Ammon's horn (tissue), 1 donor: ENCODE measurements around the gene MAGEF1.
A peak's percentile ranks its signal among the peaks of the same experiment; 100 is the strongest.

Experiments
- DNase-seq: peaks from one replicate; pipeline ENCODE4 v3.0.0-alpha.2; 2016; ENCODE audit warnings: low spot score

Gene MAGEF1, protein sequence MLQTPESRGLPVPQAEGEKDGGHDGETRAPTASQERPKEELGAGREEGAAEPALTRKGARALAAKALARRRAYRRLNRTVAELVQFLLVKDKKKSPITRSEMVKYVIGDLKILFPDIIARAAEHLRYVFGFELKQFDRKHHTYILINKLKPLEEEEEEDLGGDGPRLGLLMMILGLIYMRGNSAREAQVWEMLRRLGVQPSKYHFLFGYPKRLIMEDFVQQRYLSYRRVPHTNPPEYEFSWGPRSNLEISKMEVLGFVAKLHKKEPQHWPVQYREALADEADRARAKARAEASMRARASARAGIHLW

DNA sequence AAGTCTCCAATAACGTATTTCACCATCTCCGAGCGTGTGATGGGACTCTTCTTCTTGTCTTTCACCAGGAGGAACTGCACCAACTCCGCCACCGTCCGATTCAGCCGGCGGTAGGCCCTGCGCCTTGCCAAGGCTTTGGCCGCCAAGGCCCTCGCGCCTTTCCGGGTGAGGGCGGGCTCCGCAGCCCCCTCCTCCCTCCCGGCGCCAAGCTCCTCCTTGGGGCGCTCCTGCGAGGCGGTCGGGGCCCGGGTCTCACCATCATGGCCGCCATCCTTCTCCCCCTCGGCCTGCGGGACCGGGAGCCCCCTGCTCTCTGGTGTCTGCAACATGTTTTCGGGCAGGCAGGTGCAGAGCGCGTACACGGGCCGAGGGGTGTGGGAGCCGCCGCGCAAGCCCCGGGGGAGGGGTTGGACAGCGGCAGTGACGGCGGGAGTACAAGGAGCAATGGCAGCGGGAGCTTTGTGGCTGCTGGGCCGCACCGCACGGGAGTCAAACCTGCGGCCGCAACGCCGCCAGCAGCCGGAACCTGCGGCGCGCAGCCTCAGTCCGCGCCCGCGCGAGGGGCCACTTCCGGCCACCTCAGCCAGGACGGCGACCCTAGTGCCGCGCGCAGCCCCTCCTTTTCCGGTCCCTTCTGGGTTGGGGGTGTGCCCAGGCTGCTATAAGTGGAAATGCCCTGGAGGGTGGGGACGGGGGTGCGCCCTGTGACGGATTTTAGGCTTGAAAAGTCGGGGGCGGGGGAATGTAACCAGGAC lies at the start of gene MAGEF1:
Gene MAGEF1 (minus strand): TSS at position 572 of the 755 bp plus-strand sequence. CDS start 243 bp downstream, at position 329.
- peak; percentile 77 for DNase-seq

DNA sequence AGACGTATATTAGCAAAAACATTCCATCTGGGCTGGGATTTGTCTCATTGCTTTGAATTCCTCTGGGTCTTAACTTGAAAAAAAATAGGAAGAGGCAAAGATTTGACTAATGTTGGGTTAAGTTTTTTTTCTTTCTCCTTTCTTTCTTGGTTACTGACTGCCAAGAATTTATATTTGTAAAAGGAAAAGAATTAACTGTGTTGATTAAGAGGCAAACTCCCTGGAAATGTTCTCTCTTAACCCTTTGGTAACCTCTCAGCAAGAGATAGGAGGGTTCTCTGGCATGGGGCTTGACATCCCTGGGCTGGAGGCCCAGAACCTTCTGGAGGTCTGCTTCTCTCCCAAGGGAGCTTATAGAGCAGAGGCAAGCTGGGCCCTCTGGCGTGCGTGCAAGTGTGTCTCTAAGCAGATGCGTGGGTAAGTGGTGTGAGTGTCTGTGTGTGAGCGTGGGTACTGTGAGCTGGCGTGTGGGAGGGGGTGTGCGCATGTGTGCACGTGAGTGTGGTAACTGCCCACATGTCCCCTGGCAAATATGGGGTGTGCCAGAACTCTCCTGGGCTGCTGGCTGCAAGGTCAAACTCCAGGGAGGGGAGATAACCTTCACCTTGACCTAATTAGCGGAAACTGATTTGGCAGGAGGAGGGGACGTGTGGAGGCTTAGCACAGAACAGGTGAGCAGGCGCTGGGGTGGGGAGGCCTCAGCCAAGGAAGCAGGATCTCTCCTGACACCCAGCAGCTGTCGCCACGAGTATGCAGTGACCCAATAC lies 49.4 kb upstream of the MAGEF1 start:
- no peak for DNase-seq

DNA sequence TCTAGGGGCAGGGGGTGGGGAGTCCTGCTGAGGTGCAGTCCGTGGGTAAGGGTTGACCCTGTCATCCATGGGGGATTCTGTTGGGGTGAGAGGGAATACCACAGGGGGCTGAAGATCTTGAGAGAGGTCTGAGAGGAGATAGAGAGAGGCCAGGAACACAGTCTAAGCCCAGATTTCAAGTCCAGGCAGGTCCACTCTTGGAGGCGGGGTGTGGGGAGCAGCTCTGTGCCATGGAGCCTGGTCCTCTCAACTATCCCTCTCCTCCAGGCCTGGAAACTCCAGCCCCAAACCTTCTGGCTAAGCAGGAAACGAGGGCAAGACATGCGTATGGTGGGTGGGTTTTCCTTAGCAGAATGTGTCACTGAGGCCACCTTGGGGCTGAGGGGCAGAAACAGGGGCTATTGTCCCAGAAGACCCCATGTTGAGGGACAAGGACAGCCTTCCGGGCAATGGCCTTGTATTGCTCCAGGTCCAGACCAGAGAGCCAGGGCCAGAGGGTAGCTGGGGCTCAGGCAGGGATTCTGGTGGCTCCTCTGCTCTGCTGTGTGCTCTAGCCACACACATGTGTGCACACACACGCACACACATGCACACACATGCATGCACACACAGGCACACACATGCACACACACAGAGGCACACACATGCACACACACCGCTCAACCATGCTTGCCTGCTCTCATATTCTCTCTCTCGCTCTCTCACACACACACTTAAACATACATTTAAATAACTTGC lies 48.6 kb upstream of the MAGEF1 start:
- no peak for DNase-seq

DNA sequence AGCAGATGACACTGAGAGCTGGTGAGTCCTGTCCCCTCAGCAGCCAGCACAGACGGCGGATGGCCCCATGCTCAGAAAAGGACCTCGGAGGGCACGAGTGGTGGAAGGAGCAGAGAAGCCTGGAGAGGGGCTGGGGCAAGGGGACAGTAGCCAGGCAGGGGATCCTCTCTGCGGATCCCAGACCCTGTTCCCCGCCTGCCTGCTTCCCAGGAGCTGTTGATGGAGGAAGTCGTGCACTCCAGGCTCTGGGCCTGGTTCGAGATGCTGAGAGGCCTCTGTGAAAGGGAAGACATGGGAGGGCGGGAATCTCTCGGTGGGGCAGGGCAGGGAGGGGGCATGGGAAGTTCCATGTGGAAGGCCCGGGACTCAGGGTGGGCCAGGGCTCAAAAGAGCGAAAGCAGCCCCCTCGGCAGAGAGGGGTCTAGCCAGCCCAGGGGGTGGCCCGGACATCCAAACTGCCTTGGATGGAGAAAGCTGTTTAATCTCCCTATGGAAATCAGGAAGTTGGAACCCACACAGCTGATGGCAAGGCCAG lies 47.9 kb upstream of the MAGEF1 start:
- no peak for DNase-seq

DNA sequence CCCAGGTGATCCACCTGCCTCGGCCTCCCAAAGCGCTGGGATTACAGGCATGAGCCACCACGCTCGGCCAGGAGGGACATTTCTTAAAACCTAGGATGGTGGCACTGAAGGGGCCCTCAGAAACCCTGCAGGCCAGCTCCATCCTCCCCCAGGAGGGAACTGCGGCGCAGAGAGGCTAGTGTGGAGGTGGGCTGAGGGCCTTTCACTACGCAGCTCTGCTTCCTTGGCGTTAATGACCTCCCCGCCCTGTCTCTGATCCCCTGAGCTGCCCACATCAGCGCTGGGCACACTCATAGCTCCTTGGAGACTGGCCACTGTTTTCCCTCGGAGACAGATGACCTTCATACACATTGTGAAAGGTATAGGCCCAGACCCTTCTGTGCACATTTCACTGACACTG lies 46.2 kb upstream of the MAGEF1 start:
- DNase-seq: no peak

DNA sequence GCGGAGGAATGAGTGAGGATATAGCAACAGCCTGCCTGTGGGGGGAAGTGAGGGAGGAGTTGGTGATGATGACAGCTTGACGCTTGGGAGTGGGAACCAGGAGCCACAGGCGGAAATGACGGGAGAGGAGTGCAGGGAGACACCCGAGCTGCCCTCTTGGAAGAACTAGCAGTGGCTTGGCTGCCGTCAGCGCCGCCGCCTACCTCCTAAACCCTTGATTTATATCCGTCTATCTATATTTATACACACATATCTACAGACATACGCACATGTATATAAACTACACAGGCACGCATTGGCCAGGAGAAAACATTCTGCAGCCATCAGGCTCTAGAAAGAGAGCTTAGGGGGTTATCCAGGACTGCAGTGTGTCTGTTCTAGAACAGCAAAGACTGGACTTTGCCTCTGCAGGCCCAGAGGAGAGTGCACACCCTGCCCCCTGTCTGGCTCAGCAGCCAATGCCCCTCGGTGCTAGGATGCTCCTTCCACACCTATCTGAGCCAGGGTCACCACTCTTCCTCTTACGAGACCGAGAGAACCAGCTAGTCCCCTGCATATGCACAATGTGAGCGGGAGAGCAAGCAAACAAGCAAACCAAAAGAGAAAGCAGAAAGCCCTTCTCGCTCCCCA lies 45.3 kb upstream of the MAGEF1 start:
- DNase-seq: peak; percentile 85

DNA sequence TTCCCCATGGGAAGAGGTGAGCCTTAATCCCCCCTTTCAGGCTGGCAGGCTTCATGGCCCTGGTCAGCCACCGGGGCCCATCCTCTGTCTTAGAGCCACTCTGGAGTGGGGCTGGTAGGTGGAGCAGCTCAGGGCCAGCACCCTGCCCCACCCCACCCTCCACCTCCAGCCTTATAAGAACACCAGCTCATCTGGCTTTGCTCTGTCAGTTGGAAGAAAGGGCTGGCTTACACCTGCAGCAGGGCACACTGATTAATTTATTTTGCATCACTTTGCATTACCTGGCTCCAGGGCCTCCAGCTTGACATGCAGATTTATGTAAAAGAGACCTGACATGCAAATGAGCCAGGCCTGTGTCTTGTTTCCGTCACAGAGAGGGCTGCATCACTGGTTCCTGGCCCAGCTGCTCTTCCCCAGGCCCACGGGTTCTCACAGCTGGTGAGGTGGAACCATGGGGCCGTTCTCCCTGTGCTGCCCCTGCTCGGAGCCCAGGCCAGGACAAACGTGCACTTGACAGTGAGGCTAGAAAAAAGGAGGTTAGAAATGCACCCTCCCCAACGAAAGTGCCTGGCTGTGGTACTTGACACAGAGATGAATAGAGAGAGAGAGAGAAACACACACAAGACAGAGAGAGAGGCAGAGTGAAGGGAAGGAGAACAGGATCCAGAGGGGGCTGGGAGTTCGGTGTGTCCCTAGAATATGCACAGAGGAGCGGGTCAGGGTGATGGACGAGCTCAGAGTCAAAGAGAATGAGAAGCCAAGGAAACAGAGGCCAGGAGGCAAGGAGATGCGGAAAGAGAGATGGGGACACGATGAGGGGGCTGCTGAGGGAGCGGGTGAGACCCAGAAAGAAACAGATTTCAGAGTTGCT lies 44.5 kb upstream of the MAGEF1 start:
- DNase-seq: no peak

DNA sequence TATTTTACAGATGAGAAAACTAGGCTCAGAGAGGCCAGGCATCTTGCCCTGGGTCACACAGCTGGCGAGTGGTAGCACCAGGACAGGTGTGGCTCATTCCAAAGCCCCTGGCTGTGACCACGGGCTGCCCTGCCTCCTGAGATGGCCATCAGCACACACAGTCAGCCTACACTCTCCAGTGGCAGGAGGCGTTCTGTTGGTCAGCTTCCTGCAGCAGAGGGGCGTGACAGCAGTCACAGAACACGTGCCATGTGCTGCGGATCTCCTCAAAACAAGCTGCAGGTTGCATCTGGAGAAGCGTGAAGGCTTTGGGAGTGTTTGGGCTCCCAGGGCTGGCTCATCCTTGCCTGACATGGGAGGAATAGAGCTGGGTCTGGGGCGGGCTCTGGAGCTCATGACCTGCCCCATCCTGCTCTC lies 43.5 kb upstream of the MAGEF1 start:
- DNase-seq: no peak

DNA sequence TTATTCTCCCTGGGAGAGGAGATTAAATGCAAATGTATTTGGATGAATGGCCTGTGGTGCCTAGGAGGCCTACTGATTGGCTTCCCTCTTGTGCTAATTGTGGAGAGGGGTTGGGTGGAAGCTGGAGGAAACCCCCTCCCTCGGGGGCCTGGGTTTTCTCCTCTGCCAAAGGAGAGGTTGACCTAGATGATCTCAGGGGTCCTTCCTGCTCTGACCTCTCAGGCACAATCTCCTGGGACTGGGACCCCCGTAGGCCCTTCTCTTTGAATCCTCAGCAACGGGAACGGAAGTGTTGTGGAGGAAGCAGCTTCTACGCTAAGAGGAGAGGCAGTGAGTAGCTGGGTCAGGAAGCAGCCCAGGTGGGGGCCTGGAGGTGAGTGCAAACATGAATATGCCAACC lies 40.5 kb upstream of the MAGEF1 start:
- no peak for DNase-seq

DNA sequence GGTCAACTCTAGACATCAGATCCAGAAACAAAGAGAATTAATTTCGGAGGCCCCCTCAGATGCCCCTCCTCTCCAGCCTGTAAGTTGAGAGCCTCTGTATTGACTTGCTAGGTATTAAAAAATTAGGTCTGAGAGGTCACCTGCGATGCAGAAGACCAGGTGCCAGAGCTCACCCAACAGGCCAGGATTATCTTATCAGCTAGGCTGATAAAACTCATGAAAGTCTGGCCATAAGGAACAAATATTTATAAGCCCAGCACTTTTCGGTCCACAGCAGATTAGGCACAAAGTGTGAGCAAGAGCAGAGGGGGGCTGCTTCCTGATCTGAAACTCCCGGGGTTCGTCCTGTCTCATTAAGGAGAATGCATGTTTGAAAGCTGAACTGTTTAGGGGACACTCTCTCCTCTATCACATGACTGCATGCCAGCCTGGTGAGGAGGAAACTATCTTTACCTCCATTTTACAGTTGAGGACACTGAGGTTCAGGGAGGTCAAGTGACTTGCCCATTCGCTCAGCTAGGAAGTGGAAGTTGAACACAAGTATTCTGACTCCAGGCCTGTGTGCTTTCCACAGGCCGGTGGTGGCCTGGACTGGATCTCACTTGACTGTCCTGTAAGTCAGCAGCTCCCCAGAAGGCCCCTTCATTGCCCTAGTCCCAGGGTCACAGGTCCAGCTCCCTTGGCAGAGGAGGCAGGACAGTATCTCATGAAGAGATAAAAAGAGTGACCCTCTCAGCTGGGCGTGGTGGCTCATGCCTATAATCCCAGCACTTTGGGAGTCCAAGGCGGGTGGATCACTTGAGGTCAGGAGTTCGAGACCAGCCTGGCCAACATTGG lies 39.6 kb upstream of the MAGEF1 start:
- DNase-seq: no peak

DNA sequence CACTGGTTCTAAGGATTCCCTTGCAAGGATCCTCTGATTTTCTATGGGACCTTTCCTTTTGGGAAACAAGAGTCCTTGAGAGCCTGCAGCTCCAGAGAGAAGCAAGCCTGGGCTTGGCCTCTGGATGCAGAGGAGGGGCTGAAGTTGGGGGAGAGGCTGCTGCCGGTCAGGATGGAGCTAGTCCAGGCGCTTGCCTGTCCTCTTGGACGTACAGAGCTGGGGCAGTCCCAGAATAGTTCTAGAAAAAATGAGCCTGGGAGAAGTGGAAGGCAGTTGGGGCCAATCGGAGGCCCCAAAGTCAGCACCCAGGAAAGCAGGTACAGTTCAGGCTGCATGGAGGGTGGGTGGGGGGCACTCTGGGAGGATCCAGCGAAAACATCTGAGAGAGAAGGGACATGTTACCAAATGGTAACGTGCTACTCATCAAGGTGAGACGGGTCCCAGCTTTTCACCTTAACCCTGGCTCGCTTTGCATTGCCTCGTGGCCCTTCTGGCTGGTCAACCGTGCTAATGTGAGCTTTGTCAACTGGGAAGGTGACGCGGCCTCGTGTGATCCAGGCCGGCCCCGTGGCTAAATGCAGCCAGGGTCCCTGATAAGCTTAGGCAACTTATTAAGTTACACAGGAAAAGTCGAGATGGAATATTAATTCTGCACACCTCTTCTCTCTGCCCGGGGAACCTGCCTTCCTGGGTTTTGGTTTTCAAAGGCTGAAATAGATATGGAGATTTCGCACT lies 38.7 kb upstream of the MAGEF1 start:
- DNase-seq: no peak

DNA sequence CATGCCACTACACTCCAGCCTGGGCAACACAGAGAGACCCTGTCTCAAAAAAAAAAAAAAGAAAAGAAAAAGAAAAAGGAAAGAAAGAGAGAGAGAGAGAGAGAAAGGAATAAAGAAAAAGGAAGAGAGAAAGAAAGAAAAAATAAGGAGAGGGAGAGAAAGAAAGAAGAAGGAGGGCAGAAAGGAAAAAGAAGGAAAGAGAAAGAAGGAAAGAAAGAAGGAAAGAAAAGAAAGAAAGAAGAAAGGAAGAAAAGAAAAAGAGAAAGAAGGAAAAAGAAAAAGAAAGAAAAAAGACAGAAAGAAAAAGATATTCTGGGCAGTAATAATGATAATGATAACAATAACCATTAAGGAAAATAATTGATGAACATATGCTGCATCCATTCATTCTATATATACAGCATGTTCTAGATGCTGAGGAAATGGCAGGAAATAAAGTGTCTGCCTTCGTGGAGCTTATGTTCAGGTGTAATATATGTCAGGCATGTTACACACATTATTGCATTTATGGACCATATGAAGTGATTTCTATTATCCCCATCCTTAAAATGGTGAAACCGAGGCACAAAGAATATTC lies 37.4 kb upstream of the MAGEF1 start:
- no peak for DNase-seq

DNA sequence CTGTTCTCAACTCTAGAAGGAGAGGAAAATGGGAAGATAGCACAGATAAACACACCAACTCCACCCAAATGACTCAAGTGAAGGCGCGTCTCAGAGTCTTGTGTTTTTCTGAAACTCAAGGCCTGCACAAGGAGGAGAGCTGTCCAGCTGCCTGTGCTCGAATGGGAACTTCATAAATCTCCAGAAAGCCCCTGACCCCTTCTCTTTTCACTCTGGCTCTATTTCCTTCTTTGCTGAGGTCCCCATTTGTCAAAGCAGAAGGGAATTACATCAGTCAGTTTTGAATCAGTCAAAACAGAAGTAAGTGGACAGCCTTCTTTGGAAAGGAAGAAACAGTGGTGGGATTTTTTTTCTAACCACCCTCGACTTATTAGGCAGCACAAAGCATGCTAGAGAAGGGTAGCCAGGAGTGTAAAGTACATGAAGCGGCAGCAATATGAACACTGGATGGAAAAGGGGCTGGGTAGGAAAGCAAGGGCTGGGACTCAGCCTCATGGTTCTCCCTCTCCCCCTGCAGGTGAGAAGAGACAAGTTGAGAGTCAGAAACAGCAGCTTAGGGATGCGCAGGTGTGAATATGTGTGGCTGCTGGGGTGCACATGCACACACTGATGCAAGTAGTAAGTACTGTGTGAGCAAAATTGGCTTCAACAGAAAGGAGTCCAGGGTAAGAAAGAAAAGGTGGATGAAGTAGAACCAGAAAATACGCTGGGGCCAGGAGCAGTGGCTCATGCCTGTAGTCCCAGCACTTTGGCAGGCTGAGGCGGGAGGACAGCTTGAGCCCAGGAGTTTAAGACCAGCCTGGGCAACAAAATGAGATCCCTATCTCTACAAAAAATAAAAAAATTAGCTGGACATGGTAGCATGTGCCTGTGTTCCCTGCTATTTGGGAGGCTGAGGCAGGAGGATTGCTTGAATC lies 36.6 kb upstream of the MAGEF1 start:
- no peak for DNase-seq

DNA sequence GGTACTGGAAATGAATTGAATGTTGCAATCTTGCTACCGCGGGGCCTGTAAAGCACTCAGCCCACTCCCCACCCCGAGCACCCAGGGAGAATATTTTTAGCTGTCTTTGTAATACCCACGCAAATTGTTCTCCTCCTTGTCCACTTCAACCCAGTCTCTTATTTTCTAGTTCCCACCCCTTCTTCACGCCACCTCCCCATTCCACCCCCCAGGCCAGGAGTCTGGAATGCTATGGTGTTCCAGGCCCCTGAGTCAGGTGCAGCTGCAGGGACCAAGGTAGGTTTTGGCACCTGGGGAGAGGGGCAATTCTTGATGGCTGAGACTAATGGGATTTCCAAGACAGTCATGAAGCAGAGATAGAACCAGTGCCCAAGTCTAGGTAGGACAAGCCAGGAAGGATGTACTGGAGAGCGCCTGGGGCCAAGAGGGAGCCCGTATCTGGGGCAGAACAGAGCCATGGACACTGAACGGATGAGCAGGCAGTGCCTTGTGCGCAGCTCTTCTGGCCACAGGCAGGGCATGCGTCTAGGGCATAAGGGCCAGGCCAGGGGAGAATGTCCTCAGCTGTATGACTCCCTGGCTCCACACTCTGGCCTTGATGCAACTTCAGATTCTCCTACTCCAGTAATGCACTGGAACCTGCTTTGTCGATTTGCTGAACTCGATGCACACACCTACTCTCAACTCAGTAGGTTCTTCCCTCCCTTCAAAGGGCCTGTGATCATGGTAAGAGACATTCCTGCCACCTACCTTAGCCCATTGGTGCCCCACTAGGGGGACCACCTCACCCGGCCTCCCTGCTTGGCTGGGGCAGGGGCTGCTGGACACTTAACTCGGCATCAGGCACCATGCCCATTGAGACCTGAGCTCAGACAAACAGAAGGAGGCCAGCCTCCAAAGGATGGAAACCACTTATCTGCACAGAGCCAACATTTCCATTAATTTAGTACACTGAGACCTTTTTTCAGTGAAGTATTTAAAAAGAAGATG lies 34.6 kb upstream of the MAGEF1 start:
- DNase-seq: no peak

DNA sequence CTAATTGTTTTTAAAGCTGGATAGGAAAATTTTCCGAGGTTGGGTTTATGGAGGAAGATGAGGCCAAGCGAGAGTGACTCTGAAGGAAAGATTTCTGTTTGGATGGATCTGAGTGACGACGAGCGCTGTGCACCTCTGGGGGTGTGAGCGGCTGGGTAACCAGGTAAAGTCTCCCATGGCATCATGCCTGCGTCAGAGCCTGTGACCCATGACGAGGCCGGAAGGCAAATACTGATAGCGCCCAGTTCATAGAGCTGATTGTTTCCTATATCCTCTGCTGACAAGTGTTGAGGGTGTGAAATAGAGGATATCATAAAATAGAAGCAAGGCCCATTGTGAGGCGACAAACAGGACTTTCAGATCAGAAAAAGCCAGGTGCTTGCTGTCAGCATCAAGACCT lies 33.7 kb upstream of the MAGEF1 start:
- no peak for DNase-seq

DNA sequence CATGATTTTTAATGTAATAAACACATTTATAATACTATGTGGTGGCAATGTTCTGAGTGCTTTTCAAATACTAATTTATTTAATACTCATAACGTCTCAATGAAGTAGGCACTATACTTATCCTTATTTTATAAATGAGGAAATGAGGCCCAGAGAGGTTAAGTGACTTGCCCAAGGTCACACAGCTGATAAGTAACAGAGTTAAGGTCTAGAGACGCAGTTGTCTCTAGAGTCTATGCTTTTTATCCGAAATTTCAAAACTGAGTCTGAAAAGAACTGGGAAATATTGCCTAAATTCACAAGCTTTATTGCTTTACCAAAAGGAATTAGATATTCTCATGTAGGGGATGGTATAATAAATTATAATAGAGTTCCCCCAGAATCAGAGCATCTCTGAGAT lies 31.4 kb upstream of the MAGEF1 start:
- no peak for DNase-seq
